GM21447 (cell line): ENCODE data around the gene PTPRN2.
"Not testable (repeated sequence)": the region's sequence is repeated elsewhere in the genome, so short reads cannot be mapped to it uniquely, and the experiment has no call there.

Experiments used
- ATAC-seq: cut with Tn5 transposase; IDR thresholded peaks from one replicate; pipeline ENCODE4 v1.9.1; 2021; ENCODE audit not compliant: unreplicated experiment

PTPRN2 gene

GRCh38 chr7:158428131-158428836 lies 159.3 kb downstream of the PTPRN2 start:
- no peak for ATAC-seq

GRCh38 chr7:158425676-158426075 lies 161.9 kb downstream of the PTPRN2 start:
- not testable (repeated sequence) for ATAC-seq

- ATAC-seq = no peak
Observed at GRCh38 chr7:158424531-158424930, 163.1 kb downstream of the PTPRN2 start.

- no peak for ATAC-seq
Observed at GRCh38 chr7:158424011-158424410, 163.6 kb downstream of the PTPRN2 start.

- no peak for ATAC-seq
Observed at GRCh38 chr7:158422887-158423560, 164.6 kb downstream of the PTPRN2 start.

- ATAC-seq = no peak
Observed at GRCh38 chr7:158422196-158422886, 165.3 kb downstream of the PTPRN2 start.

- ATAC-seq = no peak
Observed at GRCh38 chr7:158421361-158421760, 166.3 kb downstream of the PTPRN2 start.

GRCh38 chr7:158420591-158421340 lies 166.9 kb downstream of the PTPRN2 start:
- no peak for ATAC-seq

GRCh38 chr7:158419238-158419785 lies 168.3 kb downstream of the PTPRN2 start:
- no peak for ATAC-seq

GRCh38 chr7:158418395-158418794 lies 169.2 kb downstream of the PTPRN2 start:
- not testable (repeated sequence) for ATAC-seq

- ATAC-seq = no peak
Observed at GRCh38 chr7:158416283-158416933, 171.2 kb downstream of the PTPRN2 start.

- ATAC-seq = no peak
Observed at GRCh38 chr7:158415316-158415715, 172.3 kb downstream of the PTPRN2 start.

GRCh38 chr7:158414486-158414961 lies 173.1 kb downstream of the PTPRN2 start:
- no peak for ATAC-seq

- no peak for ATAC-seq
Observed at GRCh38 chr7:158414002-158414401, 173.6 kb downstream of the PTPRN2 start.

- no peak for ATAC-seq
Observed at GRCh38 chr7:158411232-158411950, 176.2 kb downstream of the PTPRN2 start.

- ATAC-seq = no peak
Observed at GRCh38 chr7:158410720-158411119, 176.9 kb downstream of the PTPRN2 start.

- ATAC-seq = no peak
Observed at GRCh38 chr7:158409816-158410330, 177.8 kb downstream of the PTPRN2 start.

GRCh38 chr7:158409120-158409519 lies 178.5 kb downstream of the PTPRN2 start:
- ATAC-seq = no peak

GRCh38 chr7:158408318-158408920 lies 179.2 kb downstream of the PTPRN2 start:
- ATAC-seq = no peak
